Dermis microvascular lymphatic vessel endothelial cell (primary cell): ENCODE data around the gene LCMT2. TPM values are rescaled to one million over a fixed set of nuclear protein-coding genes. Genes with fewer than 3 reads are reported as not detected.
A peak's percentile ranks its signal among the peaks of the same experiment; 100 is the strongest.

Experiments used
- DNase-seq, 2 donors: peaks; one replicate each; pipeline versions ENCODE4 v3.0.0 to v3.0.0-alpha.2; 2010; ENCODE audit warnings: low read depth in 2 of 2
- total RNA-seq: library from RNA; depleted of rRNA; stranded (reverse); fragments of >200 nt; gene quantifications from 2 replicates; pipeline ENCODE4 v1.2.1, GENCODE V29; 2014

Gene LCMT2
- 2.8 and 6.1 TPM in 2 replicates for total RNA-seq

- peak; percentile 90 to 92 for DNase-seq
Observed at GRCh38 chr15:43329960-43330779, at the start of gene LCMT2. Gene LCMT2, minus strand, starts transcription at chr15:43330573. Its CDS starts 84 bp downstream, at chr15:43330489.

GRCh38 chr15:43378601-43379000, 48.2 kb upstream of the LCMT2 start:
- no peak for DNase-seq

- peak in 1 of 2 donors; percentile 41 for DNase-seq
Observed at GRCh38 chr15:43376017-43376705, 45.8 kb upstream of the LCMT2 start.

GRCh38 chr15:43370975-43371974, 40.9 kb upstream of the LCMT2 start, which contains the start of the genes TUBGCP4 and ZSCAN29:
Gene TUBGCP4, plus strand, starts transcription at chr15:43371101. Its CDS starts 254 bp downstream, at chr15:43371355.
Gene ZSCAN29, minus strand, starts transcription at chr15:43371043. Its CDS starts 1,130 bp downstream, at chr15:43369913.
- DNase-seq, result peak; percentile 44 to 72

GRCh38 chr15:43370310-43370974, 40.1 kb upstream of the LCMT2 start:
- DNase-seq, result peak in 1 of 2 donors; percentile 27

GRCh38 chr15:43361313-43361903, 31.0 kb upstream of the LCMT2 start:
- DNase-seq, result no peak

GRCh38 chr15:43360821-43361220, 30.4 kb upstream of the LCMT2 start:
- no peak for DNase-seq

GRCh38 chr15:43352693-43353382, 22.5 kb upstream of the LCMT2 start:
- DNase-seq, result no peak

GRCh38 chr15:43347114-43347513, 16.7 kb upstream of the LCMT2 start:
- no peak for DNase-seq

GRCh38 chr15:43346305-43346704, 15.9 kb upstream of the LCMT2 start:
- DNase-seq, result no peak

GRCh38 chr15:43330780-43331087, 361 bp upstream of the LCMT2 start:
- DNase-seq, result no peak

GRCh38 chr15:43329217-43329959, 985 bp downstream of the LCMT2 start:
- no peak for DNase-seq

GRCh38 chr15:43325039-43325684, 5.2 kb downstream of the LCMT2 start:
- DNase-seq, result no peak

- DNase-seq, result no peak
Observed at GRCh38 chr15:43318990-43319771, 11.2 kb downstream of the LCMT2 start.

- no peak for DNase-seq
Observed at GRCh38 chr15:43317566-43318184, 12.7 kb downstream of the LCMT2 start.

GRCh38 chr15:43316971-43317346, 13.4 kb downstream of the LCMT2 start:
- DNase-seq, result no peak
